ENCODE results near the gene KCNA2.

- TF ChIP-seq RCOR1 (IDR thresholded peaks at IDR 0.05; ENCODE audit: low read length) (no peak), MEF2A (IDR thresholded peaks at IDR 0.05; ENCODE audit: borderline replicate concordance, low read depth) (no peak), CTCF (IDR thresholded peaks at IDR 0.05) (peak; percentile 67), TAF1 (IDR thresholded peaks at IDR 0.05; ENCODE audit: borderline replicate concordance, low read depth, low read length) (no peak), REST (IDR thresholded peaks at IDR 0.05; ENCODE audit: low read depth, low read length) (no peak), NFIC (IDR thresholded peaks at IDR 0.05; ENCODE audit: borderline replicate concordance) (no peak), EP300 (IDR thresholded peaks at IDR 0.05; ENCODE audit: borderline replicate concordance in 1 of 2, low read depth in 1 of 2, low read length in 1 of 2) (no peak), TEAD4 (IDR thresholded peaks at IDR 0.05; ENCODE audit: borderline replicate concordance, insufficient read depth) (no peak), EZH2phosphoT487 (IDR thresholded peaks at IDR 0.05; ENCODE audit: borderline replicate concordance, low read depth) (no peak)
- TF ChIP-seq, protein P1, sequence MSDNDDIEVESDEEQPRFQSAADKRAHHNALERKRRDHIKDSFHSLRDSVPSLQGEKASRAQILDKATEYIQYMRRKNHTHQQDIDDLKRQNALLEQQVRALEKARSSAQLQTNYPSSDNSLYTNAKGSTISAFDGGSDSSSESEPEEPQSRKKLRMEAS (IDR thresholded peaks at IDR 0.05; ENCODE audit: low read depth), result no peak
Measured at GRCh38 chr1:110615548-110616130, 9.5 kb upstream of the KCNA2 start.

Data from SK-N-SH (cell line).